IMR-90 (cell line): ENCODE measurements around the gene NUDCD3. TPM values are rescaled to one million over a fixed set of nuclear protein-coding genes. Genes with fewer than 3 reads are reported as not detected.

ENCODE experiments used
- ATAC-seq: fragments of 200-7000 bp; cut with Tn5 transposase; 2 replicates; pipeline ENCODE4 v1.9.1; 2020; ENCODE audit warnings: low read depth, mild to moderate bottlenecking, moderate library complexity
- BruUV-seq: library from RNA; stranded (reverse); fragments of 400-500 nt; replicated peaks from 2 replicates; lab custom pipeline; 2021; lab: Mats Ljungman, UMichigan
- CTCF ChIA-PET: fragments of 300-600 bp; formaldehyde crosslinking; extraction: SDS; loops from one replicate; lab custom pipeline; 2021; ENCODE audit warnings: antibody characterized with exemption; lab: Yijun Ruan, JAX
- POLR2A ChIA-PET: fragments of 300-600 bp; sonication (Branson Sonifier 250); formaldehyde crosslinking; loops from one replicate; lab custom pipeline; 2022; ENCODE audit warnings: antibody characterized with exemption; ENCODE audit not compliant: unreplicated experiment; lab: Charles Lee
- DNase-seq: peaks from one replicate; pipeline ENCODE4 v3.0.0; 2013
- H2AFZ ChIP-seq: replicated peaks from 2 replicates; pipeline ENCODE3; 2013; ENCODE audit warnings: low read length, mild to moderate bottlenecking; ENCODE audit not compliant: poor library complexity
- H2AK5ac ChIP-seq: 2 replicates; pipeline ENCODE4 v1.6.1; 2013; ENCODE audit warnings: low read depth, low read length, inconsistent platforms
- H2AK9ac ChIP-seq: replicated peaks from 2 replicates; pipeline ENCODE3; 2013; ENCODE audit warnings: mild to moderate bottlenecking, low read depth, low read length, moderate library complexity; ENCODE audit not compliant: poor library complexity
- H2BK120ac ChIP-seq: 2 replicates; pipeline ENCODE4 v1.6.1; 2013; ENCODE audit warnings: low read depth, low read length, inconsistent platforms
- H2BK15ac ChIP-seq: 3 replicates; pipeline ENCODE4 v1.6.1; 2013; ENCODE audit warnings: low read depth, low read length, inconsistent platforms
- H2BK20ac ChIP-seq: 2 replicates; pipeline ENCODE4 v1.6.1; 2013; ENCODE audit warnings: low read depth, mild to moderate bottlenecking, inconsistent platforms, low read length, moderate library complexity
- H2BK5ac ChIP-seq: 2 replicates; pipeline ENCODE4 v1.6.1; 2013; ENCODE audit warnings: mild to moderate bottlenecking, low read depth, low read length, inconsistent platforms; ENCODE audit not compliant: poor library complexity, severe bottlenecking
- H3K14ac ChIP-seq: replicated peaks from 2 replicates; pipeline ENCODE4 v1.6.1; 2013; ENCODE audit warnings: low read depth, low read length, inconsistent platforms
- H3K18ac ChIP-seq: 2 replicates; pipeline ENCODE4 v1.6.1; 2013; ENCODE audit warnings: low read depth, low read length, control low read depth
- H3K23ac ChIP-seq: 2 replicates; pipeline ENCODE4 v1.6.1; 2013; ENCODE audit warnings: low read depth, low read length, inconsistent platforms
- H3K27ac ChIP-seq: 2 replicates; pipeline ENCODE4 v1.5.1; 2013; ENCODE audit warnings: mild to moderate bottlenecking, control low read depth, low read length; ENCODE audit not compliant: insufficient read depth
- H3K27me3 ChIP-seq: 2 replicates; pipeline ENCODE4 v1.6.1; 2013; ENCODE audit warnings: low read length; ENCODE audit not compliant: control insufficient read depth, insufficient read depth
- H3K36me3 ChIP-seq: 2 replicates; pipeline ENCODE4 v1.6.1; 2013; ENCODE audit warnings: low read length, mixed read lengths; ENCODE audit not compliant: control insufficient read depth, insufficient read depth
- H3K4ac ChIP-seq: 2 replicates; pipeline ENCODE4 v1.6.1; 2013; ENCODE audit warnings: low read depth, low read length, inconsistent platforms
- H3K4me1 ChIP-seq: 2 replicates; pipeline ENCODE4 v1.6.1; 2013; ENCODE audit warnings: low read length, mixed read lengths; ENCODE audit not compliant: control insufficient read depth, insufficient read depth
- H3K4me2 ChIP-seq: 2 replicates; pipeline ENCODE4 v1.6.1; 2013; ENCODE audit warnings: low read depth, mild to moderate bottlenecking, control low read depth, low read length, moderate library complexity
- H3K4me3 ChIP-seq: 2 replicates; pipeline ENCODE4 v1.5.1; 2013; ENCODE audit warnings: low read depth, mild to moderate bottlenecking, control low read depth, low read length, moderate library complexity; ENCODE audit not compliant: insufficient read depth
- H3K56ac ChIP-seq: 2 replicates; pipeline ENCODE4 v1.6.1; 2013; ENCODE audit warnings: low read length, inconsistent platforms; ENCODE audit not compliant: insufficient read depth; ENCODE audit errors: extremely low read depth
- H3K79me1 ChIP-seq, 2 experiments: 2 replicates each; pipeline ENCODE4 v1.6.1; 2013; ENCODE audit warnings: low read length in 2 of 2, inconsistent platforms in 1 of 2, low read depth in 1 of 2
- H3K9ac ChIP-seq: 2 replicates; pipeline ENCODE4 v1.6.1; 2013; ENCODE audit warnings: low read depth, low read length, control low read depth
- H3K9me1 ChIP-seq: 2 replicates; pipeline ENCODE4 v1.6.1; 2013; ENCODE audit warnings: low read length, inconsistent platforms; ENCODE audit not compliant: insufficient read depth
- H3K9me3 ChIP-seq: 2 replicates; pipeline ENCODE4 v1.6.1; 2013; ENCODE audit warnings: low read length; ENCODE audit not compliant: control insufficient read depth, insufficient read depth
- H4K20me1 ChIP-seq: 2 replicates; pipeline ENCODE4 v1.6.1; 2013; ENCODE audit warnings: low read length, inconsistent platforms; ENCODE audit not compliant: insufficient read depth
- H4K5ac ChIP-seq: 2 replicates; pipeline ENCODE4 v1.6.1; 2013; ENCODE audit warnings: mild to moderate bottlenecking, low read depth, low read length, control low read depth
- H4K8ac ChIP-seq, 2 experiments: 2 replicates each; pipeline ENCODE4 v1.6.1; 2013; ENCODE audit warnings: low read depth in 2 of 2, low read length in 2 of 2, control low read depth in 1 of 2, inconsistent platforms in 1 of 2
- H4K91ac ChIP-seq: 2 replicates; pipeline ENCODE4 v1.6.1; 2013; ENCODE audit warnings: low read depth, low read length, inconsistent platforms; ENCODE audit not compliant: insufficient read depth
- BHLHE40 ChIP-seq: fragments of 150-350 bp; IDR thresholded peaks from 2 replicates; pipeline ENCODE4 v1.6.1; 2016; ENCODE audit warnings: mild to moderate bottlenecking, low read depth, low read length
- CEBPB ChIP-seq: IDR thresholded peaks from 2 replicates; pipeline ENCODE4 v1.6.1; 2012; ENCODE audit warnings: low read depth, low read length, improper control_type of control experiment
- CHD1 ChIP-seq: IDR thresholded peaks from 2 replicates; pipeline ENCODE4 v1.6.1; 2012; ENCODE audit warnings: low read depth, low read length, improper control_type of control experiment
- FOS ChIP-seq: fragments of 150-350 bp; IDR thresholded peaks from 2 replicates; pipeline ENCODE4 v1.6.1; 2016; ENCODE audit warnings: low read depth, low read length
- MAZ ChIP-seq: IDR thresholded peaks from 2 replicates; pipeline ENCODE4 v1.6.1; 2012; ENCODE audit warnings: low read depth, mild to moderate bottlenecking, low read length, improper control_type of control experiment, moderate library complexity, borderline replicate concordance
- NFE2L2 ChIP-seq: fragments of 150-350 bp; IDR thresholded peaks from 2 replicates; pipeline ENCODE4 v1.6.1; 2016; ENCODE audit warnings: low read depth, mild to moderate bottlenecking, low read length
- POLR2A ChIP-seq: IDR thresholded peaks from 2 replicates; pipeline ENCODE4 v1.6.1; 2012; ENCODE audit warnings: mild to moderate bottlenecking, low read depth, low read length
- RCOR1 ChIP-seq: IDR thresholded peaks from 2 replicates; pipeline ENCODE4 v1.6.1; 2012; ENCODE audit warnings: mild to moderate bottlenecking, low read length, improper control_type of control experiment; ENCODE audit not compliant: insufficient replicate concordance
- SMC3 ChIP-seq: fragments of 150-350 bp; IDR thresholded peaks from 2 replicates; pipeline ENCODE4 v1.6.1; 2016; ENCODE audit warnings: low read depth, mild to moderate bottlenecking, antibody characterized with exemption, low read length, moderate library complexity
- WGBS, 2 experiments: methylation state at CpG; one replicate each; pipeline versions ENCODE4 v1.1.5 to v1.1.7; 2013; ENCODE audit warnings: missing lambda C conversion rate in 2 of 2; ENCODE audit not compliant: insufficient read length in 1 of 2; ENCODE audit errors: extremely low coverage in 2 of 2; 5-methylcytosine and 5-hydroxymethylcytosine counted together
- dilution Hi-C: fragments of 300-500 bp; cut with HindIII; formaldehyde crosslinking; loops from one replicate; pipeline ENCODE4 v1.14.3; 2018; ENCODE audit warnings: low sequenced_read_pairs; ENCODE audit not compliant: unreplicated experiment
- in situ Hi-C: fragments of 300-500 bp; cut with MboI; formaldehyde crosslinking; loops from 3 replicates; pipeline ENCODE4 v1.14.3; 2019; ENCODE audit warnings: low sequenced_read_pairs, inconsistent platforms, mixed read lengths
- intact Hi-C: fragments of 100-400 bp; cut with micrococcal nuclease; formaldehyde crosslinking; loops from 2 replicates; pipeline ENCODE4 v1.10.0; 2022
- polyA plus RNA-seq, 3 experiments: library from polyadenylated mRNA; depleted of rRNA; stranded (reverse); fragments of >200 nt; gene quantifications; 2 replicates each; pipeline ENCODE4 v1.2.3, GENCODE V29; 2012; ENCODE audit warnings: low replicate concordance in 1 of 3
- total RNA-seq: library from RNA; depleted of rRNA; stranded (reverse); fragments of >200 nt; gene quantifications from 2 replicates; pipeline ENCODE4 v1.2.3, GENCODE V29; 2012
- TF ChIP-seq, protein P1 (sequence below): fragments of 150-350 bp; IDR thresholded peaks from 2 replicates; pipeline ENCODE4 v1.6.1; 2016; ENCODE audit warnings: low read depth, mild to moderate bottlenecking, low read length, moderate library complexity, borderline replicate concordance
- TF ChIP-seq, protein P2 (sequence below): conservative IDR thresholded peaks from 2 replicates; pipeline ENCODE4 v1.5.1; 2012; ENCODE audit warnings: mild to moderate bottlenecking, low read depth, low read length, improper control_type of control experiment

NUDCD3 gene
- total and polyA plus RNA-seq, 2 of the 4 experiments (the other 2 are of a cell fraction), result 49.5 to 76.0 TPM

DNA sequence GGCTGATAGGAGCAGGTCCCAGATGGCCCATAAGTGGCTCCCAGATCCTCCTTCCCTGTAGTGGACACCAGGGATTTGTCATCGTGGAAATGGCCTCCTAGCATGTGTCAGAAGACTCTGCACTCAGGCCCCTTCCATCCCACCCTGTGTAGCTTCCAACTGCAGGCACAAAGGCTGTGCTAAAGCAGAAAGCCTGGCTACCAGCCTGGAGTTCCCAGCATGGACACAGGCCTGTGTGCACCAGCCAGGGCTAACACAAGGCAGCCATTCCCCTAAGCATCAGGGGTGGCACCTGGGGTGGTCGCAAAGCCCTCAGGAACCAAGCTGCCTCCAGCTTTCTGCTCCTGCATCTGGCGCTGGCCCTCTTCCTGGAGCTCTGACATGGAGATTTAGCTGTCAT lies 160.6 kb downstream of the NUDCD3 start:
- intact Hi-C loops, result no loop called here
- POLR2A ChIA-PET, result no interaction called here
- no CpG with 5 or more reads among the region's 3 CpGs for WGBS, 2 experiments
- CTCF ChIA-PET, result interaction anchor here (1.4 kb wide), 1 partner anchor 89 kb away, joined by 3 read pairs; no protein-coding TSS in a partner anchor
- no peak overlapping the region for H2BK15ac ChIP-seq
- no peak overlapping the region for H2BK5ac ChIP-seq
- no peak overlapping the region for H3K27ac ChIP-seq
- no peak overlapping the region for H4K91ac ChIP-seq
- H3K27me3 ChIP-seq, result peaks cover 24% of the 10 kb centered on the region
- H3K4ac ChIP-seq, result no peak overlapping the region
- no peak for ATAC-seq
- H2AFZ ChIP-seq, result no peak overlapping the region
- no peak overlapping the region for H3K23ac ChIP-seq
- no peak overlapping the region for H3K4me3 ChIP-seq
- no peak for DNase-seq
- no peak overlapping the region for H2AK5ac ChIP-seq
- H2BK20ac ChIP-seq, result 0 out of 2 replicates have a peak overlapping the region, but pooled peaks have one; percentile 6
- no TSS peak for BruUV-seq
- in situ Hi-C loops, result no loop called here
- no peak overlapping the region for H3K4me2 ChIP-seq
- no peak overlapping the region for H2AK9ac ChIP-seq
- no peak overlapping the region for H3K56ac ChIP-seq
- no peak for TF ChIP-seq NFE2L2
- TF ChIP-seq MAZ, result no peak
- TF ChIP-seq FOS, result no peak
- no peak for TF ChIP-seq BHLHE40
- TF ChIP-seq, protein P1, sequence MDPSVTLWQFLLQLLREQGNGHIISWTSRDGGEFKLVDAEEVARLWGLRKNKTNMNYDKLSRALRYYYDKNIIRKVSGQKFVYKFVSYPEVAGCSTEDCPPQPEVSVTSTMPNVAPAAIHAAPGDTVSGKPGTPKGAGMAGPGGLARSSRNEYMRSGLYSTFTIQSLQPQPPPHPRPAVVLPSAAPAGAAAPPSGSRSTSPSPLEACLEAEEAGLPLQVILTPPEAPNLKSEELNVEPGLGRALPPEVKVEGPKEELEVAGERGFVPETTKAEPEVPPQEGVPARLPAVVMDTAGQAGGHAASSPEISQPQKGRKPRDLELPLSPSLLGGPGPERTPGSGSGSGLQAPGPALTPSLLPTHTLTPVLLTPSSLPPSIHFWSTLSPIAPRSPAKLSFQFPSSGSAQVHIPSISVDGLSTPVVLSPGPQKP, result no peak
- no peak for TF ChIP-seq SMC3
- no peak for TF ChIP-seq POLR2A
- TF ChIP-seq RCOR1, result no peak
- no peak for TF ChIP-seq CEBPB
- TF ChIP-seq, protein P2, sequence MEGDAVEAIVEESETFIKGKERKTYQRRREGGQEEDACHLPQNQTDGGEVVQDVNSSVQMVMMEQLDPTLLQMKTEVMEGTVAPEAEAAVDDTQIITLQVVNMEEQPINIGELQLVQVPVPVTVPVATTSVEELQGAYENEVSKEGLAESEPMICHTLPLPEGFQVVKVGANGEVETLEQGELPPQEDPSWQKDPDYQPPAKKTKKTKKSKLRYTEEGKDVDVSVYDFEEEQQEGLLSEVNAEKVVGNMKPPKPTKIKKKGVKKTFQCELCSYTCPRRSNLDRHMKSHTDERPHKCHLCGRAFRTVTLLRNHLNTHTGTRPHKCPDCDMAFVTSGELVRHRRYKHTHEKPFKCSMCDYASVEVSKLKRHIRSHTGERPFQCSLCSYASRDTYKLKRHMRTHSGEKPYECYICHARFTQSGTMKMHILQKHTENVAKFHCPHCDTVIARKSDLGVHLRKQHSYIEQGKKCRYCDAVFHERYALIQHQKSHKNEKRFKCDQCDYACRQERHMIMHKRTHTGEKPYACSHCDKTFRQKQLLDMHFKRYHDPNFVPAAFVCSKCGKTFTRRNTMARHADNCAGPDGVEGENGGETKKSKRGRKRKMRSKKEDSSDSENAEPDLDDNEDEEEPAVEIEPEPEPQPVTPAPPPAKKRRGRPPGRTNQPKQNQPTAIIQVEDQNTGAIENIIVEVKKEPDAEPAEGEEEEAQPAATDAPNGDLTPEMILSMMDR, result no peak
- TF ChIP-seq CHD1, result no peak
- H3K9ac ChIP-seq, result no peak overlapping the region
- H3K14ac ChIP-seq, result no peak overlapping the region
- no peak overlapping the region for H3K18ac ChIP-seq
- no peak overlapping the region for H4K5ac ChIP-seq
- no peaks in the 10 kb centered on the region for H3K79me1 ChIP-seq
- dilution Hi-C loops, result no loop called here
- no peaks in the 10 kb centered on the region for H3K9me3 ChIP-seq
- no peaks in the 10 kb centered on the region for H3K36me3 ChIP-seq
- no peaks in the 10 kb centered on the region for H3K9me1 ChIP-seq
- H3K4me1 ChIP-seq, result no peaks in the 10 kb centered on the region; the same call in 1 of the 2 replicates
- no peaks in the 10 kb centered on the region for H4K20me1 ChIP-seq
- no peak overlapping the region for H2BK120ac ChIP-seq
- no peak overlapping the region for H4K8ac ChIP-seq
